Activated naive CD4-positive, alpha-beta T cell (primary cell): ENCODE measurements around the gene LTA4H.

Experiments used
- DNase-seq, 4 experiments: peaks; one replicate each; lab custom pipeline; 2025; lab: John Stamatoyannopoulos, UW

LTA4H gene

DNA sequence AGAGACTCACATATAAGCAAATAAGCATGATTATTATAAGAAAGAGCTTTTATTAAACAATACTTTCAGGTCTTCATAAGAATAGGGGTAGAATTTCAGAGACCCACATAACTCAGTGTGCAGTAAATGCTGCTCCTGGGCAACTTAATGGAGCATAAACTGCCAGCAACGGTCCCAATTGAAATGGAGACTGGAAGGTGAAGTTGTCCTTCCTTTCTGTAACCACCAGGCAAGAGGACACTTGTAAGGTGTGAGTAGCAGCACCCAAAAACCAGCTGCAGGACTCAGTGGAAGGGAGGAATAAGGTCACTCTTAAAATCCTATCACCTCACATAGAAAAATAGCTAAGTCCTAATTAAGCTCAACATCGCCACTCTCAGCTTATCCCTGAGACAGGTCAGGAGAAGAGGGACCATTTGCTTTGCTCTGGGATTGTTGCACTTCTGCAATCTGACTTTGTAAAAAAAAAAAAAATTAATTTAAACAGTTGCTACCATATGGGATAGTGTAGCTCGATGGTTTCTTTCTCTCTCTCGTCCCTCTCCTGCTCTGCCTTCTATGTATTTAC, 22.7 kb upstream of the LTA4H start:
- no peak for DNase-seq

DNA sequence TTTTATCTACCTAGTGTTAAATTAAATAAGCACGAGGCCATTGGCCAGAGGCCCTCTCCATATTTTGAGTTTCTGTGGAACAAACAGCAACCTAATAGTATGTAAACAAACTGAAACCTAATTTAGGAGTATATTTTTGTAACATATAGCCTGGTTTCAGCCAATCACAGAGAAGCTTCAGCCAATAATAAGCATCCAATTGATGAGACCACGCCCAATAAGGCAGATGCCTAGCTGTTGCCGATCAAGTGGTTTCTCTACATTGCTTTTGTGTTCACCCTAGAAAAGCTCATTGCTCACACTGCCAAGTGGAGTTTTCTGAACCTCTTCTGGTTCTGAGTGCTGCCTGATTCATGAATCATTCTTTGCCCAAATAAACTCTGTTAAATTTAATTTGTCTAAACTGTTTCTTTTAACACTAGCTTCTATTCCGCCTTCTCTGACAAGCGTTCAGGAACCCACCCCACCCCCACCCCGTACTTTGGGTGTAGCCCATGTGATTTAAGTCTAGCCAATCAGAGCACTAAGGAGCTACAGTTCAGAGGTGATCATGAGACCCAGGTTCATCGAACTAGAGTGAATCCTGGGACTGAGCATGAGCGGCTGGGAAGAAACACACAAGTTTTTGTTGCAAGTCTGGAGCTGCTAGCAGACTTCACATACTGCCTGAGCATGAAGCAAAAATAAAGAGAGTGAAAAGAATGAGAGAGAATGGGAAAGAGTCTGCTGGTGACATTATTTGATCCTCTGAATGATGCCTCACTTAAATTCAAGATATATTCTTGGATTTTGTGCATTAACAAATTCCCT, 21.5 kb upstream of the LTA4H start:
- DNase-seq: no peak

DNA sequence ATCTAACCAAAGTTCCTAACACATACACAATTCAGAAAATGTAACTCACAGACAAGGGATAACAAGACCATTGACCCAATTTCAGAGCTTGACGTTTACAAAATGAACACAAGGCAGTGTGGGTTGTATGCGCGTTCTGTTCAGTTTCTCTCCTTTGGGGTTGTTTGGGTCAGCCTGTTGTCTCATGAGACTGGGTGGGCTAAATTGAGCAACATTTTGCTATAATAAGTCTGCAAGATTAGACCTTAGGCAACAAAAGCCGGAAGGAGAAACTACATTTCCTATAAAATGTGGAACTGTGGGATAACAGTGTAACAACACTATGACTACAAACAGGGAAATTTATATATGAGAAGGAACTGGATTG, 18.8 kb upstream of the LTA4H start:
- no peak for DNase-seq

DNA sequence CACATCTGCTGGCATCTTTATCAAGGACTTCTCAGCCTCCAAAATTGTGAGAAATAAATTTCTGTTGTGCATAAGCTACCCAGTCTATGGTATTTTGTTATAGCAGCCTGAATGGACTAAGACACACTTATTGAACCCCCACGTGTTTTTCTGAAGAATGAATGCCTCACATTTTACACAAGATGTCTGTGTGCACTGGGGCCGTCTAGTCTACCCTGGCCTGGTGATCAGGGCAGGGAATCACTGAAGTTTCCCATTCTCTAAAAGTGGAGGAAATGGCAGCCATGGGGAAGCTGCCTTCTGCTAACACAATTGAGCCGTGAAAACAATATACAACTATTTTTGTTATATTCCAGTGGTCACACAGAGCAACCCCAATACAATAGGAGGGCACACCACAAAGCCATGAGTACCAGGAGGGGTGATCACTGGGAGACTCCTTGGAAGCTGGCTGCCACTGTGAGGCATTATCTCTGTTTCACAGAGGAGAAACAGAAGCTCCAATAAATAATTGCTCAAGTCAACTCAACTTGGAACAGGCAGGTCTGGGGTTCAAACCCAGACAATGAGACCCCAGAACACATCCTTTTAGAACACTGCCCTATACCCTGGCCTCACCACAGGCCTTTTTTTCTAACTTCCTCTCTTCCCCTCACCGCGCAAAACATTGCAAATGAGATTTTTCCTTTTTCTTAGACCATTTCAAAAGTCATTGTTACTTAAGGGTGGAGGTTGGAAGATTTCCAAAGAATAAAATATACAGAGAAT, 18.3 kb upstream of the LTA4H start:
- no peak for DNase-seq

DNA sequence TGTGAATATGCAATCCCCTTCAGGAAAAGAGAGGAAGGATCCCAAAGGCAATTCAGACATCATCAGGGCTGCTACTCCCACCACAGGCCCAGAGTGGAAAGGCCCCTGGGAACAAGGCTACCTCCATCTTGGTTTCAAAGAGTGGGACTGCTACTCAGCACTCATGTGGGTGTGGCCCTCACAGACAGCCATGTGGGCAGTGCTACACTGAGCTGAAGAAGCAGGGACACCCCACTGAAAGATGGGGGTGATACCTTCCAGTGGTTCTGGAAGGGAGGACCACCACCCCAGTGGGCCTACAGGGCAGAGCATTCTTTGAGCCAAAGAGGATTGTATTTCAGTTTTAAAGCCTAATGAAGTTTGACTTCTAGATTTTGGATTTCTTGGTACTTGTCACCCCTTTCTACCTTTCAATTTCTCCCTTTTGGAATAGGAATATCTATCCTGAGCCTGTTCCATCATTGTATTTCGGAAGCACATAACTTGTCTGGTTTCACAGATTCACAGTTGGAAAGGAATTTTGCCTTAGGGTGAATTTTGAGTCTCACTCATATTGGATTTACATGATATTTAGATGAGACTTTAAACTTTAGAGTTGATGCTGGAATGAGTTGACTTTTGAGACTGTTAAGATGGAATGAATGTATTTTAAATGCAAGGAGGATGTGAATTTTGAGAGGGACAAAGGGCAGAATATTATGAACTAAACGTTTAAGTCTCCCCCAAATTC, 16.5 kb upstream of the LTA4H start:
- DNase-seq: no peak

DNA sequence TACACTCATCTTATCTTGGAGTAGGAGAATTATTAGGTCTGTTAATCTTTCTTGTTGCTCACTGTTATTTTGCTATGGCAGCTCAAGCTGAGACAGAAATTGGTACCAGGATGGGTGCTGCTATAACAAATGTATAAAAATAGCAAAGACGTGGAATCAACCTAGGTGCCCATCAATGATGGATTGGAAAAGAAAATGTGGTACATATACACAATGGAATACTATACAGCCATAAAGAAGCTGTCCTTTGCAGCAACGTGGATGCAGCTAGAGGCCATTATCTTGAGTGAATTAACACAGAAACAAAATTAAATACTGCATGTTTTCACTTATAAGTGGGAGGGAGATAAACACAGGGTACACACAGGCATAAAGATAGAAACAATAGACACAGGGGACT, 14.8 kb upstream of the LTA4H start:
- no peak for DNase-seq

DNA sequence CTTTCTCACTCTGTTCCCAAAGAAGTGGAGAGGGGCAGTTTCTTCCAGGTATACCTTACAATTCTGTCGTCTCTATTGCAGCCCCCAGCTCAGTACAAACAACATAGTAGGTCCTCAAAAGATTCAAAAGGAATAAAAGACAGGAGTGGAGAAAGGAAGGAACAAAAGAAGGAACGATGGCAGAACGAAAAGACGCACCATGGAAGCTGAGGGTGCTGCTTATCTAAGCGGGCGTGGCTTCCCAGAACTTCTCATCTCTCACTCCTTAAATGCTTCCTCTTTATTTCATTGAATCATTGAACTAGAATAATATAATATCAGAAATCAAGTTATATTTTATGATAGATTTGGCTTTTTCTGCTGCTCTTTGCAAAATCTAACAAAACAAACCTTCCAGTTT, 13.7 kb upstream of the LTA4H start:
- DNase-seq: no peak

DNA sequence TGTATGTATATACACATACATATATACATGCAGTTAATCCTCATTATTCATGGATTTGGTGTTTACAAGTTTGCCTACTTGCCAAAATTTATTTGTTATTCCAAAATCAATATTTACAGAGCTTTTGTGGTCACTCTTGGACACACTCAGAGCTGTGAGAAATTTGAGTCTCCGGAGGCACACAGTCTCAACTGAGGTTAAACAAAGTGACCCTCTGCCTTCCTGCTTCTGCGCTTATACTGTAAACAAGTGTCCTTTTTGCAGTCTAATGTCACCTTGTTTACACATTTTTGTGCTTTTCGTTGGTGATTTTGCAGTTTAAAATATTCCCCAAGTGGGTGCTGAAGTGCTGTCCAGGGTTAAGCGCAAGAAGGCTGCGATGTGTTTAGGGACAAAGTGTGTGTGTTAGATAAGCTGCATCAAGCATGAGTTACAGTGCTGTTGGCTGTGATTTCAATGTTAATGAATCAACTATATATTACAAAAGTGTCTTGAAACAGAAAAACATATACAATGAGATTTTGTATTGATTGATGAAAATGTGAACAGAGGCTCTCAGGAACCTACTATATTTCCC, 13.1 kb upstream of the LTA4H start:
- no peak for DNase-seq

DNA sequence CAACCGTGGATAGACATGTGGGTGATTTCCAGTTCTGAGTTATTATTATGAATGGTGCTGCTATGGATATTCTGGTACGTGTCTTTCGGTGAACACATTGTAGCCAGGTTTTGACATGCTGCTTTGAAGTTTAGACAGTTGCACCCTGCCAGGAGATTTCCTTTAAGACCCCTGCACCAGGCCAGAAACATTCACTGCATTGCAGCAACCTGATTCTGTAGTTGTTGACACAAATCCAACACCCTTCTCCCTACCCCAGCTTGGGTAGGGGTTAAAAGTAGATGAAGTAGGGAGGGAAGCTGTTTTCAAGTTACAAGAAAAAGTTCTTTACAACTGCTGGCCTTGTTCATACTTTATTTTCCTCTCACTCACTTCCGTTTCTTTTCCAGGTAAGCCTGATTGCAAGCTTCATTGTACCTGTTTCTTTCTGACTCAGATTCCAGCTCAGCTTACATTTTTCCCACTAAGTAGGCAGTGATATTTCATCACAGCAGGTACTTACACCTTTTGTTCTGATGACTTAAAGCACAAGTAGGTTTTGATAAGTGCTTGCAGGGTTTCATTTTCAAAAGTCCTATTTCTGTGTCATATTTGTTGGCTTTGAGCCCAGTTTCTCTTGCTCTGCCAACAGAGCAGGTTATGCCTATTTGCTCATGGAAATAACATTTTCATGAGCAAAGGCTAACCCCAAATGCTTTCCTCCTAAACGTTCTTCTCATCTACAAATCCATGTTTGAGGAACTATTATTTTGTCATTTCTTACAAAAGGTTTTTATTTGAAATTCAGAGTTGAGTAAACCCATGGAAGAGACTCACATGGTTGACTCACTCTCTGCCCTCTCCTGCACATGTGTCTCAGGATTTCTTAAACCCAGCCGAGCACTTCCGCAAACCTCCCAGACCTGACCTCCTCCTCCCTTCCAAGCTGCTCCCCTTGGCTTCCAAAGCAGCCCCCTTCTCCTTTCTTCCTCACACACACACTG, 12.1 kb upstream of the LTA4H start:
- DNase-seq: no peak

DNA sequence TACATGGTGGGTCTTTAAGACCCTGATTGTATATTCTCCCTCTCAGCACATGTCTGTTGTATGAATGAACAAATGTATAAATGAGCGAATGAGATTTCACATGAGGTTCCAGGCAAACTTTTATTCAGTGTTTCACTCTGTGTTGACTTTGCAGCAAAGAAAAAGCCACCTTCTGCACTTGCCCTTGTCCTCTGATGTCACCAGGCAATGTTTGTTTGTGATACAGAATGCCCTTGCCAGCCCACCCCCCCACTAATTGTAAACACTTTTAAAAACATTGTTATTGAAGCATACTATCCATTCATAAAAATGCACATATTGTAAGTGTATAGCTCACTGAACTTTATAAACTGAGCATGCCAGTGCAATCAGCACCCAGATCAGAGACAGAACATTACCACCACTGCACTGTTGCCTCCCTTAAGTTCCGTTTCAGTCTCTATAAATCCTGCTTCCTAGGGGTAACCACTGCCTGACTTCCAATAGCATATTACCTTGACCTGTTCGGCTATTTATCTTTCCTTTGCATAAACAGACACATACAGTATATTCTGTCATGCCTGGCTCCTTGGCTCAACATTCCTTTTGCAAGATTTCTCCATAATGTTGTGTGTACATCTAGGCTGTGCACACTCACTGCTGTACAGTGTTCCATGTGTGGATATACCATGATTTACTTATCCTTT, 11.3 kb upstream of the LTA4H start:
- no peak for DNase-seq

DNA sequence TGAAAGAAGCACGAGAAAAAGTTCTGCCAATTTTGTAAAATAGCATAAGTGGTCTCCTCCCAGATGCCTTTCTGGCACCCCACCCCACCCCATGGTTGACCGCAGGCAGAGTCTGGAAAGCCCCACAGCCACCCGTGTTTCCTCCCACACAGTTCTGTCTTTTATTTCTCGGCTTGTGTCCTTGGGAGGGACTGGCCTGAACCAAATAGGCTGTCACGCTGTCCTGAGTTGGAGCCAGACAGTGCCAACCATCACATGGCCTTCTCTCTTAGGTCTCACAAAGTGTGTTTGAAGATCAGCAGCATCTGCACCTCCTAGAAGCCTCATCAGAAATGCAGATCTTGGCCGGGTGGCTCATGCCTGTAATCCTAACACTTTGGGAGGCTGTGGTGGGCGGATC, 10.2 kb upstream of the LTA4H start:
- no peak for DNase-seq

DNA sequence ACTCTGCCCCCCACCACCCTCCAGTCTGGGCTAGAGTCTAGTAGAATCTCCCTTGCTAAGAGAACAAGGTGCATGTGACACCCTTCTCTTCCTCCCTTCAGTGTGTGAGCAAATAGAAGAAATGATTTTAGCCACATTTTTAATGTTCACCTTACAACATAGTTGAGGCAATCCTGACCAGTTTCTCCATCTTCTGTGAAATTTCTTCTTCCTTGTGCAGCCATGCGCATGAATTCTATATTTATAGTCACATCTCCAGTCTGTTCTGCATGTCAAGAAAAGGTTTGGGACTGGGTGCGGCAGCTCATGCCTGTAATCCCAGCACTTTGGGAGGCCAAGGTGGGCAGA, 9.5 kb upstream of the LTA4H start:
- DNase-seq: no peak

DNA sequence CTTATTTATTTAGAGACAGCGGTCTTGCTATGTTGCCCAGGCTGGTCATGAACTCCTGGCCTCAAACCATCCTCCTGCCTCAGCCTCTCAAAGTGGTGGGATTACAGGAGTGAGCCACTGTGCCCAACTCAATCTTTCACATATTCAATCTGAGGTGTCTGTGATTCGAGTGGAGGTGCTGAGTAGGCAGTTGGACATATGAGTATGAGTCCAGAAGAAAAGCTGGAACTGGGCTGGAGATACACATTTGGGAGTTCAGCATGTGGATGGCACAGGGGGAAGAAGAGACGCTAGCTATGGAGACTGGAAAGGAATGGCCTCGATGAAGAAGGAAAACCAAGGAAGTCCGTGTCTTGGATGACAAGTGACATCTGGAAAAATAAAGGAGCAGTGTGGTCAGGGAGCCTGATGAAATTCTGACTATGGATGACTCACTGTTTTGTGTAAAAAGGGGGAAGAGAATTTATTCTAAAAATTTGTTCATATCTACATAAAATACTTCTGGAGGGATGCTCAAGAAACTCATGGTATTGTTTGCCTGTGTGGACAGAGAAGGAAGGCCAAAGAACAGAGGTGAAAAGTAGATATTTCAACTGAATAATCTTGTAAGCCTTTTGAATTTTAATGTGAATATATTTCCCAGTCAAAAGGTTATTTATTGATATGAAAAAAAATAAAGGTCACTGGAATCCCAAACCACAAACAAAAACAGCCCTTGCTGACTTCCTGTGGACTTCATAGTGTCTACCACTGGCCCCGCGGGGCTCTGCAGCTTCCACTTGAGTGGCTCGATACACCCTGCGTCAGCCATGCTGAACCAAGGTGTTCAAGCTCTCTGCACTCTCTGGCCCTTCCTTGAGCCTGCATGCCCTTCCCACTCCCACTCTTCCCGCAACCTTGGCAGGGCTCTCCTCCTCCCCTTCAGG, 8.9 kb upstream of the LTA4H start:
- DNase-seq: no peak

DNA sequence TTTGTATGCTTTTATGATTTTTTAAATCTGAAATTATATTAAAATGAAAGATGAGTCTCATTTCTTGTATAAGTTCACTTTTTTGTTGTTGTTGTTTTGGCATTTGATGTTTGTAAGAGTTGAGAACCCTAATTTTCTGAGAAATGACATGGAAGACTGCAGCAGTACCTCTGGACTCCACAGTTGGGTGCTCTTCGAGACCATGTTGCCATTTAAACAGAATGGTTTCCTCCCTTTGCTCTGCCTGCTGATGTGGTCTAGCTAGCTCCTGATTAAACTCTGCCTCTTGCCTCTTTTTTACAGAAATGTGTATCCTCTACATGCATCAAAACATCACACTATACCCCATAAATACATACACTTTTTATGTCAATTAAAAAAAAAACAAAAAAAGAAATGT, 5.8 kb upstream of the LTA4H start:
- DNase-seq: no peak

DNA sequence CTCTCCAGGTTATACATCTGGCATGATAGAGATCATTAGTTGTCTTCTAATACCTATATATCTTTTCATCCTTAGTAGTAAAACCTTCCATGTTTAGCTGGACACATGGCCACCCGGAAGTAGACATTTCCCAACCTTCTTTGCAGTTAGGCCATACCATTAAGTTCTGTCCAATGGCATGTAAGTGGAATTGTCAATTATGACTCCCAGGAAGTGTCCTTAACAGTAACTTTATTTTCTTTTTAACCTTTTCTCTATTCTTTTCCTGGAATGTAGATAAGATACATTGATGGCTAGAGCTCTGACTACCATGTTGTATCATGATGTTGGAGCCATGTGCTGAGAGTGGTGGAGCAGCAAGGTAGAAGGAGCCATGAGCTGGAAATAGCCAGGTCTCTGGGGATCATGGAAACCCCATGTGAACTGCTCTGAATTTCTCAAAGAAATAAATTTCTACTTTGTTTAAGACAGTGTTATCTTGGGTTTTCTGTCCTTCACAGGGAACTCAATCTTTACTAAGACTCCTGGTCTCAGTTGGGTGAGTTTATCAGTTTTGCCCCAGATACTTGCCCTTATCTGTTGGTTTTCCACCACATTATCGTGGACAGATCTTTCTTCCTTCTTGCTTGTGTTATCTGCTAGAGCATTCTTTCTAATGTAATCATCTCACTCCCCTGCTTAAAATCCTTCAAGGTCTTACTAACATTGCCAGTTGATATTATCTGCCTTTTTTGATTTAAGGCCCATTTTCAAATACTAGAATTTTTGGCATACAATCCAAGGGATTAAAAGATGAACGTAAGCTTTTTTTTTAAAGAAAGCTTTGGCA, 5.1 kb upstream of the LTA4H start:
- DNase-seq: no peak

DNA sequence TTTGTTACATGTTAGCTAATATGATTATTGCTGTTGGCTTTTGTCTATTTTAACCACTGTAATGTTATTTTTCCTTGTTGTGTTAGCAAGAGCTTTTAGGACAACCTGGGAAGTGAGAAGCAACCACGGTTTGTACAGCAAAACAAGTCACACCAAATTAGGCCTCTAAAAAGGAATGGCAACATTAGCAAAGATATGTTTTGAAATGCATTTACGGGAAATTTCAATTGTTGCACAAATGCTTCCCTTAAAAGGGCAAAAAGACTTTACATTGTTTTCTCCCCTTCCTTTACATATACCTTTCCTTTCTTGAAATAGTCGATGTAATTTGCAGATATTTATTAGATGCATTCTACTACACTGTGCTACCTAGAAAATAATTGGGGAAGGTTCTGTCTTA, 4.1 kb upstream of the LTA4H start:
- DNase-seq: no peak

DNA sequence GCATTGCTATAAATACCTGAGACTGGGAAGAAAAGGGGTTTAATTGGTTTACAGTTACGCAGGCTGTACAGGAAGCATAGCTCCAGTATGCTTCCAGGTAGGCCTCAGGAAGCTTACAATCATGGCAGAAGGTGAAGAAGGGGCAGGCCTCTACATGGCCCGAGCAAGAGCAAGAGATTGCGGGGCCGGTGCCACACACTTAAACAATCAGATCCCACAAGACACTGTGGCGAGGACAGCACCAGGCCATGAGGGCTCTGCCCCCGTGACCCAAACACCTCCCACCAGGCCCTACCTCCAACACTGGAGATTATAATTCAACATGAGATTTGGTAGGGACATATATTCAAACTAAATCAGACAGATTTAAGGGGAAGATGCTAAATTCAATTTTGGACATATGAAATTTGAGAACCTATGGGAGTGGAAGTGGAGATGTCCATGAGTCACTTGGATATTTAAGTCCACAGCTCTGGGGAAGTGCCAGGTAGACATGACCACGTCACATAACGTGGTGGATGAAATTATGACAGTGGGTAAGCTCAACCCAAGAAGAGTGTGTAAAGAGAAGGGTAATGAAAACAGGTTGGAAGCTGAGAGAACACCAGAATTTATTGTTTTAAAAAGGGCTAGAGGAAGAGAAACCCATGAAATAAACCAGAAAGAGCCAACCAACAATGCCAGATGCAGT, 1.5 kb upstream of the LTA4H start:
- DNase-seq: no peak
